HG02642 (cell line): ENCODE data around the gene OR5I1.
"Not testable (repeated sequence)": the region's sequence is repeated elsewhere in the genome, so short reads cannot be mapped to it uniquely, and the experiment has no call there.

Source experiments
- ATAC-seq: cut with Tn5 transposase; IDR thresholded peaks from one replicate; pipeline ENCODE4 v1.9.1; 2021; ENCODE audit warnings: mild to moderate bottlenecking; ENCODE audit not compliant: unreplicated experiment, poor library complexity

Gene OR5I1

GRCh38 chr11:55936300-55936699 is at the start of gene OR5I1:
OR5I1 (minus strand) TSS chr11:55936400; CDS start chr11:55936400, 0 bp downstream.
- ATAC-seq, result no peak

- ATAC-seq, result no peak
Observed at GRCh38 chr11:55970935-55971334, 34.7 kb upstream of the OR5I1 start.

GRCh38 chr11:55969845-55970244 is 33.6 kb upstream of the OR5I1 start, which contains the start of gene OR10AG1:
OR10AG1 (minus strand) TSS chr11:55969945; CDS start chr11:55969907, 38 bp downstream.
- no peak for ATAC-seq

- ATAC-seq, result no peak
Observed at GRCh38 chr11:55967914-55968313, 31.7 kb upstream of the OR5I1 start.

DNA sequence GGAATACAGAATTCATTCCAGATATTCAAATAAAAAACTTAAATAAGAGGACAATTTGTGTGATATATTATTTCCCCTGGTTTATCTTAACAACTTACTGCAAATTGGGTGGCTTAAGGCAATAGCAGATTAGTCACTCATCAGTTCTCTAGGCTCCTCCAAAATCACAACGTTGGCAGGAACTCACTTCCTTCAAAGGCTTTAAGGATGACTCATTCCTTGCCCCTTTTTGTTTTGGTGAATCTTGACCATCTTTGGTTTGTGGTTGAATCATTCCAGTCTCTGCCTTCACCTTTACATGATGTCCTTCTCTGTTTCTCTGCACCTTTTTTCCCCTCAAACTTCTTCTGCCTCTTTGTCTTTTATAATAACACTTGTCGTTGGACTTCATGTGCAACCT is 30.2 kb upstream of the OR5I1 start:
- no peak for ATAC-seq

GRCh38 chr11:55956521-55956920 is 20.3 kb upstream of the OR5I1 start:
- ATAC-seq, result no peak

GRCh38 chr11:55949330-55949729 is 13.1 kb upstream of the OR5I1 start:
- ATAC-seq, result no peak

DNA sequence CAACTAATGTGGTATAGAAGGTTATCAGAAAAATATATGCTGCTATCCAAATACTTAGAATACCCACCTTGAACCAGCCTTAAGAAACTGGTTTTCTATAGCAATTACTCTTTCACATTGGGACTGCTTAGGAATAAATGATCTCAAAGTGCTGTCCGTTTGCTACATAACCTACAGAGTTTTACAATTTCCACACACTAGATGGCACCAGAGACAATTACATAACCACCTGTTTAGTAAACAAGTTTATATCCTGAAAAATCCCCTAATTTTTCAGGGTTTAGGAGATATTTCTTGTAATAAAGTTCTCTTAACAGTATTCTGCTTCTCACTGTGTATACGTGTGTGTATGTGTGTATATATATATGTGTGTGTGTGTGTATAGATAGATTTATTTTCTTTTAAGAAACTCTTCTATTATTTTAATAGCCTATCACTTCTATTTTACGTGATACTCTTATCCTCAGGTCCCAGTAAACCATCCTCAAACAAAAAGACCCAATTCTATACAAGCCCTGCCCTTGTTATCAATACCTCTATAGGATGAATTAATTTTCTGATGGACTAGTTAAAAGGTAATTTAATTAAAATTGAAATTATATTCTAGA is 6.7 kb upstream of the OR5I1 start:
- no peak for ATAC-seq

DNA sequence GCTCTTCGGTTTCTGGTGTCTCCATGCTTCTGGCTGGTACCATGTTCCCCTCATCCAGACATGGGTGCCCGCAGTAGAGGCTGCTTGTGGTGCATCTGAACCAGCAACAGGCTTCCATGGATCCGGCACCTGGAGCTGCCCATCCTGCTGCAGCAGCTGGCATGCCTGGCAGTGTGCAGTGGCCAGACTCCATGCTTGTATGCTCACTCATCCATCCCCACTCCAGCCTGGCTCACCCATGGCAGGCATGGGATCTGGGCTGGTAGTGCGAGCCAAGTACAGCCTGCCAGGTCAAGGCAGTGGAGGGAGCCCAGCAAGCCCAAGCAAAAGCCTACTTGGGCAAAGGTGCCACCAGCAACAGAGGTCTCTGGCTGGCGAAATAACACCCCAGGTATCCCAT is 15.7 kb downstream of the OR5I1 start:
- no peak for ATAC-seq

DNA sequence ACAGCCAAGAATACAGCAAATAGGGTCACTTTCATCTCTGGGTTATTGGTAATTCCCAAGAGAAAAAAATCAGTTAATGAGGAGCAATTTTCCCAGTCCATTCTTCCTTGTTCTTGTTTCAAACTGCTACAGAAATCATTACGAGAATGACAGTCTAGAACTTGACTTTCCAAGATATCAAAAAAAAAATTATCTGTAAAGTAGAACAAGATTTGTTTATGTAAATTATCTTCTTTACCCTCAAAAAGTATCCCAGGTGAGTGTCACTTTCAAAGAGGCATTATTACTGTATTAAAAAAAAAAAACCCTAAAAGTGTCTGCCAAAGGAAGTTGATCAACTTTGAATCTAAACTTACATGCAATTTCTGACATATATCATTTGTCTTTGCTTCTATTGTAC is 21.7 kb downstream of the OR5I1 start, which contains the start of gene OR5W2:
TSS of gene OR5W2 (minus strand) at position 101 of the 400 bp plus-strand sequence. CDS start at position 101, 0 bp downstream.
- no peak for ATAC-seq

DNA sequence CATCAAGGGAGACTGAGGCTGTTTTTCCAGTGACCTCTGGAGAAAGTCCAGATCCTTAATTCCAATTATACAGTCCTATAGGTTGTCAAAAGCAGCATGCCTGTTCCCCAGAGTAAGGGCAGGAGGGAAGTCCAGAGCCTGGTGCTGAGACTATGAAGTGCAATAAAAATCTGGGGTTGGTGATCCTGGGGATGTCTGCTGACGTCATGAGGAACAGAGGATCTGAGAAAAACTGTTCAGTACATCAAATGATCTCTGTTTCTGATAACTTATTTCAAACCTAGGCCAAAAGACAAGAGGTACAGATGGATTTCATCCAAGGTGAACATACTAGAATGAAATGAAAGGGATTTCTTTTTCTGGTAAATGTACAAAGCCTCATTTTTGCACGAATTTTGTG is 33.9 kb downstream of the OR5I1 start:
- no peak for ATAC-seq

- ATAC-seq, result no peak
Observed at GRCh38 chr11:55895216-55895615, 41.0 kb downstream of the OR5I1 start.

GRCh38 chr11:55885481-55885880 is 50.7 kb downstream of the OR5I1 start:
- not testable (repeated sequence) for ATAC-seq
